HG02970 (cell line): ENCODE results near the gene UPK3BL2.
"Not testable (repeated sequence)": the region's sequence is repeated elsewhere in the genome, so short reads cannot be mapped to it uniquely, and the experiment has no call there.

Experiments used
- ATAC-seq: cut with Tn5 transposase; IDR thresholded peaks from one replicate; pipeline ENCODE4 v1.9.1; 2021; ENCODE audit warnings: mild to moderate bottlenecking, moderate library complexity, moderate number of reproducible peaks; ENCODE audit not compliant: unreplicated experiment, low FRiP score

Gene UPK3BL2, protein sequence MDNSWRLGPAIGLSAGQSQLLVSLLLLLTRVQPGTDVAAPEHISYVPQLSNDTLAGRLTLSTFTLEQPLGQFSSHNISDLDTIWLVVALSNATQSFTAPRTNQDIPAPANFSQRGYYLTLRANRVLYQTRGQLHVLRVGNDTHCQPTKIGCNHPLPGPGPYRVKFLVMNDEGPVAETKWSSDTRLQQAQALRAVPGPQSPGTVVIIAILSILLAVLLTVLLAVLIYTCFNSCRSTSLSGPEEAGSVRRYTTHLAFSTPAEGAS

GRCh38 chr7:102543596-102543995 is at the start of gene UPK3BL2:
TSS of gene UPK3BL2 (minus strand) at chr7:102543696. CDS start at chr7:102543636, 60 bp downstream.
- not testable (repeated sequence) for ATAC-seq

- not testable (repeated sequence) for ATAC-seq
Observed at GRCh38 chr7:102592477-102593019, 49.1 kb upstream of the UPK3BL2 start.

DNA sequence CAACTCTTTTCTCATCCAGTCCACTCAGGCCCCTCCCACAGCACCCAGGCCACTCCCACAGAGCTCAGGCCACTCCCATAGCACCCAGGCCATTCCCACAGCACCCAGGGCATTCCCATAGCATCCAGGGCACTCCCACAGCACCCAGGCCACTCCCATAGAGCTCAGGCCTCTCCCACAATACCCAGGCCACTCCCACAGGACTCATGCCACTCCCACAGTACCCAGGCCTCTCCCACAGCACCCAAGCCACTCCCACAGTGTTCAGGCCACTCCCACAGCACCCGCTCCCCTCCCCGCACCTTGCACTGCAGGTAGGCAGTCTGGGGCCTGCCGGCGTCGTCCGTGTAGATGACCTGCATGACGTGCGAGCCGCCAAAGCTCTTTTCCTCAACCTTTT is 46.4 kb upstream of the UPK3BL2 start:
- not testable (repeated sequence) for ATAC-seq

GRCh38 chr7:102583495-102583894 is 40.0 kb upstream of the UPK3BL2 start:
- not testable (repeated sequence) for ATAC-seq

GRCh38 chr7:102581722-102582121 is 38.2 kb upstream of the UPK3BL2 start:
- not testable (repeated sequence) for ATAC-seq

DNA sequence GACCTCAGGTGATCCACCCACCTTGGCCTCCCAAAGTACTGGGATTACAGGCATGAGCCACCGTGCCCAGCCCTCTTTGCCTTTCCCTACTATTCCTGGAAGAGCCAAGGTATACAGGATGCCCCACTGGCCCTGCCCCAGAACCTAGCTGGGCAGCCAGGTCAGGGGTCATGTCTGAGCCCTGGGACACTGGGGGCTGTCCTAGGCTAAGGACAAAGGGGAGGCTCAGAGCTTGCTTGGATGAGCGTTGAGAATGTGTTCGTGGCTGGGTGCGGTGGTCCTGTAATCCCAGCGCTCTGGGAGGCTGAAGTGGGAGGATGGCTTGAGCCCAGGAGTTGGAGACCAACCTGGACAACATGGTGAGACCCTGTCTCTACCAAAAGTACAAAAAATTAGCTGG is 35.0 kb upstream of the UPK3BL2 start:
- not testable (repeated sequence) for ATAC-seq

DNA sequence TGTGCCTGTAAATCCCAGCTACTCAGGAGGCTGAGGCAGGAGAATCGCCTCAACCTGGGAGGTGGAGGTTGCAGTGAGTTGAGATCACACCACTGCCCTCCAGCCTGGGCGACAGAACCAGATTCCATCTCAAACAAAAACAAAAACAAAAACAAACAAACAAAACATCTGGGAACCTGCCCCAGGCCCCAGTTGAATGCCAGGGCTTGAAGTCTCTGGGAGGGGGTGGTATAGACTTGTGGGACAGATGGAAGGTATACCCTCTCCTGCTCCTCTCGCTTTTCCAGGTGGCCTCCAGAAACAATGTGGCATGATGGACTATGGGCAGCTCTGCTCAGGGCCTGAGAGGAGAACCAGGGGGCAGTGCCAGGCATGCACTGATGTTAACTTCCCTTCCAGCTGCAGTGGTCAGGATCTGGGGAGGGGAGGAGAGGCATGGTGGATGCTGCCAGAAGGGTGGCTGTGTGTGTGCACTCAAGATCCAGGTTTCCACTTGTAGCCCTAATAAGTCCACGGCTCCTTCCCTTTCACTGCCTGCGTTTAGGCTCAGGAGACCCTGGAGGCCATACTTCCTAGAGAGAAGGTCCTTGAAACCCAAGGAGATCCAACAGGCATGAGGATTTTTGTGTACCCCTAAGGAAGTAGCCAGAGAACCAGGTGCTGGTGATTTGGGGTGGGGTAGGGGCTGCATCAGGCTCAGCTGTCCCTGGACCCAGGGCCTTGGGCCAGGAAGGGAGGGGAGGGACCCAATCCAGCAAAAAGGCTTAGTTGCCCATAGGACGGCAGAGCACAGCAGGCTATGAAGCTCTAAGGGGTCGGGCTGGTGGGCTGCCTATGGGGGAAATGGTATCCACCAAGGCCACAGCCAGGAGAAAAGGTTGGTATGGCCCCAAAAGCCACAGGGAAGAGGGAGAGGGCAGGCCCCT is 34.1 kb upstream of the UPK3BL2 start:
- ATAC-seq, result not testable (repeated sequence)

- ATAC-seq, result not testable (repeated sequence)
Observed at GRCh38 chr7:102576363-102576762, 32.9 kb upstream of the UPK3BL2 start.

- ATAC-seq, result not testable (repeated sequence)
Observed at GRCh38 chr7:102574607-102575006, 31.1 kb upstream of the UPK3BL2 start.

DNA sequence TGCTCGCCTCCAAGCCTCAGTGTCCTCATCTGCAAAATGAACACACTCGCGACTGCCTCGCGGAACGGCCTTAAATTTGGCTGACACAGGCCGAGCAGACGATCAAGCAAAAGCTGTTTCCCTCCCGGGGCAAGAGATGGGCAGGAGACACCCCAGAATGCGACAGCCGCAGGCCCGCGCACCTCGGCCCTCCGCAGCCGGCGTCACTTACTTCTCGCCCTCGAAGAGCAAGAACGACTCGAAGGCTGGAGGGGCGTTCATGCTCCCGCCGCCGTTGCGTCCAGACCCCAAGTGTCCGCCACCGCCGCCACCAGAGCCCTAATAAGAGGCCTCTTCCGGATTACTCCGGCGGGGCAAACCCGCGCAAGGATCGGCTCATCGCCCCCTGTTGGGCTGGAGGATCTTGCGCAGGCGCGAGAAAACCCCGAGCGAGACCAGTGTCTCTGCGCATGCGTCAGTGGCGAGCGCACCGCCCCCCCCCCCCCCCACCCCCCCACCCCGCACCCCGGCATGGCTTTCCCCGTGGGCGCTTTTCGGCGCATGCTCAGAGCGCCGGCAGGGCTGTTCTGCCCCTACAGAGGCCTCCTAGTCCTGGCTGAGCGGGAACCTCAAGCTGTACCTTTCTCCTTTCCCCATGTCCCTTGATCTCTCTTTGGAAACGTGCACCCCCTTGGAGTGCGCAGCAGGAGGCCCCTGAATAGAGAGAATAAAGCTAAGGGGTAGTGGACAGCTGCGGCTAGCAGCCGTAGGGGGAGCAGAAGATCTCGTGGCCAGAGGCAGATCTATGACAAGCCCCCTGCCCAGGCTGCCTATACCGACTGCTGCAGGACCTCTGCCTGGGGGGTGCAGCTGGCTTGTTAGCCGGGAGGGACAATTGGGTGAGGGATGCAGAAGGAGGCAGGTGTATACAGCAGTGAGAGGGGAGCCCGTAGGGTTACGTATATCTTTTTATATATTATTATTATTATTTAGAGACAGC is 29.1 kb upstream of the UPK3BL2 start, which contains the start of gene POLR2J3:
POLR2J3 (minus strand) TSS at position 323 of the 979 bp plus-strand sequence; CDS start at position 261, 62 bp downstream.
- ATAC-seq, result peak; percentile 95

DNA sequence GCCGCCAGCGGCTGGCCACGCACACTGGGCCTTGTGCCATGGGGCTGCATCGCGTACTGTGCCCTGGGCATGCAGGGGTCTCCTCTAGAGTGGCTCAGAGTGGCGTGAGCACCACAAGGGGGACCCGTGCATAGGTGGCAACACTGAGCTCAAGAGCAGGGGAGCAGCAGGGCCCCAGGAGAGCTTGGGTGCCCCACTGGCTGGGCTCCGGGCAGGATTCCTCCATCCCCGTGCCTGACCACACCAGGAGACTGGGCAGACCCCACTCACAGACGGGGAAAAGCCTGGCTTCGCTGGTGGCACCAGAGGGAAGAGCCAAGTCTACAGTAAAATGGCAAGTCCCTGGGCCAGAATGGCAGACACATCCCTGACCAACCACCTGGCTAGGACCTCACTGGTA is 25.1 kb upstream of the UPK3BL2 start:
- not testable (repeated sequence) for ATAC-seq

GRCh38 chr7:102550808-102551422 is 7.4 kb upstream of the UPK3BL2 start, which contains the start of gene SPDYE2:
TSS of gene SPDYE2 (plus strand) at chr7:102551226. CDS start at chr7:102553256, 2,030 bp downstream.
- not testable (repeated sequence) for ATAC-seq

DNA sequence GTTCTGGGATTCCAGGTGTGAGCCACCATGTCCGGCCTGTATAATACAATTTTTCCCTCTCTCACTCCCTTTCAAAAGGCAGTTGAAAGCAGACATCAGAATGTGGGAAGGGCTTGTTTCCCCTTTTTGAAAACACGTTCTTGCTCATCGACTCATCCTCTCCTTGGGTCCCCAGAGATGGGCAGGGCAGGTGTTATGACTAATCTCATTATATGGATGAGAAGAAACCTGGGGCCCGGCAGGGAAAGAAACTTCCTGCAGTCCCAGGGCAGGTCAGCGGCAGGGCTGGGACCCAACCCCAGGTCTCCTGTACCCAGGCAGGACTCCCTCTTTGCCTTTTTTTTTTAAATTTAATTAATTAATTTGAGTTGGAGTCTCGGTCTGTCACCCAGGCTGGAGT is 2.9 kb upstream of the UPK3BL2 start:
- not testable (repeated sequence) for ATAC-seq

GRCh38 chr7:102545288-102545687 is 1.8 kb upstream of the UPK3BL2 start:
- ATAC-seq, result not testable (repeated sequence)

DNA sequence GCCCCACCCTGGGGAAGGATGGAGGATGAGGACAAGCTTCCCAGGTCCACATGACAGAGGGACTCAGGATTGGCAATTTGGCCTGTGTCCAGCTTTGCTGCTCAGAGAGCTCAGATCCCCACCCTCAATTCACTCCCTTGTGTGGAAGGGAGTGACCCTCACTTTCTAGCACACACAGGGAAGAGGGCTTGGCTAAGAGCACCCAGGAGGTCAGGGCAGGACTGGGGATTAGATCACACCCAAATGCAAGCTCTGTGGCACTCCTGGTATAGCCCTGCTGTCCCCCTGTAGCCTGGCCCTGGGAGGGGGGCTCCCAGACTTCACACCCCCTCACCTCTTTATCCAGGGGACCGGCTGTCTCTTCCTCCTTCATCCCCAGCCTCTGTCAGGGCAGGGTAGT is 876 bp upstream of the UPK3BL2 start:
- not testable (repeated sequence) for ATAC-seq

- not testable (repeated sequence) for ATAC-seq
Observed at GRCh38 chr7:102542771-102543170, 725 bp downstream of the UPK3BL2 start.

- not testable (repeated sequence) for ATAC-seq
Observed at GRCh38 chr7:102542083-102542482, 1.4 kb downstream of the UPK3BL2 start.

- not testable (repeated sequence) for ATAC-seq
Observed at GRCh38 chr7:102540604-102541003, 2.9 kb downstream of the UPK3BL2 start.

- not testable (repeated sequence) for ATAC-seq
Observed at GRCh38 chr7:102535062-102535615, 8.4 kb downstream of the UPK3BL2 start.
